SK-N-SH treated with all-trans-retinoic acid at 6 μM for 48 hours (cell line): ENCODE results near the gene RBM19.
A peak's percentile ranks its signal among the peaks of the same experiment; 100 is the strongest.

Experiments
- ATAC-seq: fragments of 200-7000 bp; cut with Tn5 transposase; 3 replicates; pipeline ENCODE4 v1.9.1; 2020; ENCODE audit warnings: mild to moderate bottlenecking, moderate library complexity
- ARNTL ChIP-seq: fragments of 450-650 bp; formaldehyde crosslinking; IDR thresholded peaks from 2 replicates; pipeline ENCODE4 v1.5.0; 2020; ENCODE audit warnings: low read depth, mild to moderate bottlenecking, moderate library complexity, borderline replicate concordance
- BACH2 ChIP-seq: fragments of 250-450 bp; sonication (Bioruptor Pico); IDR thresholded peaks from 2 replicates; pipeline ENCODE4 v1.9.0; 2021; ENCODE audit warnings: mild to moderate bottlenecking, borderline replicate concordance
- CREB5 ChIP-seq: fragments of 250-450 bp; sonication (Bioruptor Pico); IDR thresholded peaks from 2 replicates; pipeline ENCODE4 v1.5.1; 2020; ENCODE audit warnings: low read depth, mild to moderate bottlenecking, moderate library complexity
- ESRRG ChIP-seq: fragments of 250-450 bp; sonication (Bioruptor Pico); IDR thresholded peaks from 2 replicates; pipeline ENCODE4 v1.6.1; 2021; ENCODE audit warnings: mild to moderate bottlenecking
- GLIS3 ChIP-seq: fragments of 250-450 bp; sonication (Bioruptor Pico); IDR thresholded peaks from 2 replicates; pipeline ENCODE4 v1.5.0; 2020; ENCODE audit warnings: mild to moderate bottlenecking, moderate library complexity
- ISL1 ChIP-seq: fragments of 250-450 bp; sonication (Bioruptor Pico); IDR thresholded peaks from 2 replicates; pipeline ENCODE4 v2.1.2; 2022; ENCODE audit warnings: mild to moderate bottlenecking, moderate library complexity
- OSR1 ChIP-seq: fragments of 250-450 bp; sonication (Bioruptor Pico); IDR thresholded peaks from 2 replicates; pipeline ENCODE4 v1.8.0; 2022; ENCODE audit warnings: moderate library complexity, mild to moderate bottlenecking, inconsistent platforms
- PPARA ChIP-seq: fragments of 250-450 bp; sonication (Bioruptor Pico); IDR thresholded peaks from 2 replicates; pipeline ENCODE4 v1.5.0; 2020; ENCODE audit warnings: mild to moderate bottlenecking, borderline replicate concordance
- RARB ChIP-seq: fragments of 250-450 bp; sonication (Bioruptor Pico); IDR thresholded peaks from 2 replicates; pipeline ENCODE4 v1.8.0; 2021; ENCODE audit warnings: mild to moderate bottlenecking, moderate library complexity
- SNAI2 ChIP-seq: fragments of 250-450 bp; sonication (Bioruptor Pico); IDR thresholded peaks from 2 replicates; pipeline ENCODE4 v1.5.0; 2020; ENCODE audit warnings: mild to moderate bottlenecking, moderate library complexity
- TCF4 ChIP-seq: fragments of 250-450 bp; sonication (Bioruptor Pico); IDR thresholded peaks from 2 replicates; pipeline ENCODE4 v1.8.0; 2021; ENCODE audit warnings: mild to moderate bottlenecking, moderate library complexity, borderline replicate concordance
- ZC3H10 ChIP-seq: fragments of 250-450 bp; sonication (Bioruptor Pico); IDR thresholded peaks from 2 replicates; pipeline ENCODE4 v1.5.1; 2021; ENCODE audit warnings: mild to moderate bottlenecking, moderate library complexity
- ZFP3 ChIP-seq: fragments of 250-450 bp; sonication (Bioruptor Pico); IDR thresholded peaks from 2 replicates; pipeline ENCODE4 v1.5.0; 2020; ENCODE audit warnings: mild to moderate bottlenecking, moderate library complexity
- ZFP30 ChIP-seq: fragments of 450-650 bp; formaldehyde crosslinking; IDR thresholded peaks from 2 replicates; pipeline ENCODE4 v1.5.0; 2022; ENCODE audit warnings: mild to moderate bottlenecking, moderate library complexity
- ZNF565 ChIP-seq: fragments of 450-650 bp; formaldehyde crosslinking; conservative IDR thresholded peaks from 2 replicates; pipeline ENCODE4 v1.5.0; 2020; ENCODE audit warnings: low read depth, mild to moderate bottlenecking, moderate library complexity
- ZNF70 ChIP-seq: fragments of 450-650 bp; formaldehyde crosslinking; IDR thresholded peaks from 2 replicates; pipeline ENCODE4 v1.5.0; 2020; ENCODE audit warnings: mild to moderate bottlenecking, moderate library complexity
- ZNF8 ChIP-seq: fragments of 450-650 bp; formaldehyde crosslinking; IDR thresholded peaks from 2 replicates; pipeline ENCODE4 v1.5.0; 2020; ENCODE audit warnings: mild to moderate bottlenecking, moderate library complexity
- TF ChIP-seq, protein P1 (sequence below): fragments of 250-450 bp; sonication (Bioruptor Pico); IDR thresholded peaks from 2 replicates; pipeline ENCODE4 v1.8.0; 2020; ENCODE audit warnings: mild to moderate bottlenecking, moderate library complexity, borderline replicate concordance
- TF ChIP-seq, protein P2 (sequence below): fragments of 250-450 bp; sonication (Bioruptor Pico); IDR thresholded peaks from 2 replicates; pipeline ENCODE4 v1.5.0; 2020; ENCODE audit warnings: mild to moderate bottlenecking, moderate library complexity
- TF ChIP-seq, protein P3 (sequence below): fragments of 250-450 bp; sonication (Bioruptor Pico); IDR thresholded peaks from 2 replicates; pipeline ENCODE4 v1.5.1; 2021; ENCODE audit warnings: mild to moderate bottlenecking, moderate library complexity

RBM19 gene

DNA sequence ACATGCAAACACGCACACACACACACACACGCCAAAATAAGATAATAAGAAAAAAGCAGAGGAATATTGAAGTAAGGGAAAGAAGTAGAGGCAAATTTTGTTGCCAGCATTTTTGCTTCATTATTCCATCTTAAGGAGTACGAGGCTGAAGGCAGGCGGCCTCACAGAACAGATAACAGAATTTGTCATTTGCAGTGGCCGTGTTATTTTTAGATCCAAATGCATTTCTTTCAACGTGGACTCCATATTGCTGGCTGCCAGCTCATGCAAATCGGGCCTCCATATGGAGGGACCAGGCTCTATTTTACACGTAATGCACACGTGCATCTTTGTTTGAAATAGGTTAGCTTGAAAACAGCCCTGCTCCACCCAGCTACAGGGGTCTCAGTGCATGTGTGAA is 172.9 kb downstream of the RBM19 start:
- no peak for ATAC-seq
- TF ChIP-seq OSR1 (CRISPR knock-in tag) = no peak
- no peak for TF ChIP-seq GLIS3 (CRISPR knock-in tag)
- no peak for TF ChIP-seq RARB (CRISPR knock-in tag)
- TF ChIP-seq ZC3H10 (CRISPR knock-in tag) = no peak
- TF ChIP-seq BACH2 (CRISPR knock-in tag) = no peak
- TF ChIP-seq, protein P1, sequence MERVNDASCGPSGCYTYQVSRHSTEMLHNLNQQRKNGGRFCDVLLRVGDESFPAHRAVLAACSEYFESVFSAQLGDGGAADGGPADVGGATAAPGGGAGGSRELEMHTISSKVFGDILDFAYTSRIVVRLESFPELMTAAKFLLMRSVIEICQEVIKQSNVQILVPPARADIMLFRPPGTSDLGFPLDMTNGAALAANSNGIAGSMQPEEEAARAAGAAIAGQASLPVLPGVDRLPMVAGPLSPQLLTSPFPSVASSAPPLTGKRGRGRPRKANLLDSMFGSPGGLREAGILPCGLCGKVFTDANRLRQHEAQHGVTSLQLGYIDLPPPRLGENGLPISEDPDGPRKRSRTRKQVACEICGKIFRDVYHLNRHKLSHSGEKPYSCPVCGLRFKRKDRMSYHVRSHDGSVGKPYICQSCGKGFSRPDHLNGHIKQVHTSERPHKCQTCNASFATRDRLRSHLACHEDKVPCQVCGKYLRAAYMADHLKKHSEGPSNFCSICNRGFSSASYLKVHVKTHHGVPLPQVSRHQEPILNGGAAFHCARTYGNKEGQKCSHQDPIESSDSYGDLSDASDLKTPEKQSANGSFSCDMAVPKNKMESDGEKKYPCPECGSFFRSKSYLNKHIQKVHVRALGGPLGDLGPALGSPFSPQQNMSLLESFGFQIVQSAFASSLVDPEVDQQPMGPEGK = no peak
- no peak for TF ChIP-seq ZNF8
- TF ChIP-seq ZNF70 (CRISPR knock-in tag) = no peak
- TF ChIP-seq ESRRG (CRISPR knock-in tag) = no peak
- no peak for TF ChIP-seq ARNTL
- no peak for TF ChIP-seq CREB5 (CRISPR knock-in tag)
- no peak for TF ChIP-seq ZFP30 (CRISPR knock-in tag)

DNA sequence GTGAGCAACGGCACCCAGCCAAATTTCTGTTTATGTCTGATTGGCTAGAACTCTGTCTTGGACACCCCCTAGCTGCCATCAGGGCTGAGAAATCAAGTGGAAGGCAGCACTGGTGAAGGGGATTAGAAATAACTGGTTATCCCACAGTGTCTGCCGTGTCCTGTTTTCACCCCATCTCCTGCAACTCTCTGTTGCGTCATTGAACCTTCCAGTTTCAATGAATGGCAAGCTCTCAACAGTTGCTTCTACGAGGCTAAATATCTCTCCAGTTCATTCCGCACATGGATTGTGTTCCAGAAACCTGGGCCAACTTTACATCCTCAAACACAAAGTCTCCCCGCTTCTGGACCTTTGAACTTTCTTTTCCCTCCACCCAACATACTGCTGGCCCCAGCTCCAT is 173.7 kb downstream of the RBM19 start:
- no peak for ATAC-seq
- TF ChIP-seq, protein P2, sequence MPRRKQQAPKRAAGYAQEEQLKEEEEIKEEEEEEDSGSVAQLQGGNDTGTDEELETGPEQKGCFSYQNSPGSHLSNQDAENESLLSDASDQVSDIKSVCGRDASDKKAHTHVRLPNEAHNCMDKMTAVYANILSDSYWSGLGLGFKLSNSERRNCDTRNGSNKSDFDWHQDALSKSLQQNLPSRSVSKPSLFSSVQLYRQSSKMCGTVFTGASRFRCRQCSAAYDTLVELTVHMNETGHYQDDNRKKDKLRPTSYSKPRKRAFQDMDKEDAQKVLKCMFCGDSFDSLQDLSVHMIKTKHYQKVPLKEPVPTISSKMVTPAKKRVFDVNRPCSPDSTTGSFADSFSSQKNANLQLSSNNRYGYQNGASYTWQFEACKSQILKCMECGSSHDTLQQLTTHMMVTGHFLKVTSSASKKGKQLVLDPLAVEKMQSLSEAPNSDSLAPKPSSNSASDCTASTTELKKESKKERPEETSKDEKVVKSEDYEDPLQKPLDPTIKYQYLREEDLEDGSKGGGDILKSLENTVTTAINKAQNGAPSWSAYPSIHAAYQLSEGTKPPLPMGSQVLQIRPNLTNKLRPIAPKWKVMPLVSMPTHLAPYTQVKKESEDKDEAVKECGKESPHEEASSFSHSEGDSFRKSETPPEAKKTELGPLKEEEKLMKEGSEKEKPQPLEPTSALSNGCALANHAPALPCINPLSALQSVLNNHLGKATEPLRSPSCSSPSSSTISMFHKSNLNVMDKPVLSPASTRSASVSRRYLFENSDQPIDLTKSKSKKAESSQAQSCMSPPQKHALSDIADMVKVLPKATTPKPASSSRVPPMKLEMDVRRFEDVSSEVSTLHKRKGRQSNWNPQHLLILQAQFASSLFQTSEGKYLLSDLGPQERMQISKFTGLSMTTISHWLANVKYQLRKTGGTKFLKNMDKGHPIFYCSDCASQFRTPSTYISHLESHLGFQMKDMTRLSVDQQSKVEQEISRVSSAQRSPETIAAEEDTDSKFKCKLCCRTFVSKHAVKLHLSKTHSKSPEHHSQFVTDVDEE (CRISPR knock-in tag) = no peak
- TF ChIP-seq PPARA (CRISPR knock-in tag) (no peak), ZNF8 (no peak), ZC3H10 (CRISPR knock-in tag) (no peak), OSR1 (CRISPR knock-in tag) (no peak), ZFP3 (no peak), ARNTL (no peak), ZFP30 (CRISPR knock-in tag) (no peak), CREB5 (CRISPR knock-in tag) (no peak), SNAI2 (CRISPR knock-in tag) (no peak), ESRRG (CRISPR knock-in tag) (no peak)
- TF ChIP-seq, protein P3, sequence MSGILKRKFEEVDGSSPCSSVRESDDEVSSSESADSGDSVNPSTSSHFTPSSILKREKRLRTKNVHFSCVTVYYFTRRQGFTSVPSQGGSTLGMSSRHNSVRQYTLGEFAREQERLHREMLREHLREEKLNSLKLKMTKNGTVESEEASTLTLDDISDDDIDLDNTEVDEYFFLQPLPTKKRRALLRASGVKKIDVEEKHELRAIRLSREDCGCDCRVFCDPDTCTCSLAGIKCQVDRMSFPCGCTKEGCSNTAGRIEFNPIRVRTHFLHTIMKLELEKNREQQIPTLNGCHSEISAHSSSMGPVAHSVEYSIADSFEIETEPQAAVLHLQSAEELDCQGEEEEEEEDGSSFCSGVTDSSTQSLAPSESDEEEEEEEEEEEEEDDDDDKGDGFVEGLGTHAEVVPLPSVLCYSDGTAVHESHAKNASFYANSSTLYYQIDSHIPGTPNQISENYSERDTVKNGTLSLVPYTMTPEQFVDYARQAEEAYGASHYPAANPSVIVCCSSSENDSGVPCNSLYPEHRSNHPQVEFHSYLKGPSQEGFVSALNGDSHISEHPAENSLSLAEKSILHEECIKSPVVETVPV (CRISPR knock-in tag) = no peak

DNA sequence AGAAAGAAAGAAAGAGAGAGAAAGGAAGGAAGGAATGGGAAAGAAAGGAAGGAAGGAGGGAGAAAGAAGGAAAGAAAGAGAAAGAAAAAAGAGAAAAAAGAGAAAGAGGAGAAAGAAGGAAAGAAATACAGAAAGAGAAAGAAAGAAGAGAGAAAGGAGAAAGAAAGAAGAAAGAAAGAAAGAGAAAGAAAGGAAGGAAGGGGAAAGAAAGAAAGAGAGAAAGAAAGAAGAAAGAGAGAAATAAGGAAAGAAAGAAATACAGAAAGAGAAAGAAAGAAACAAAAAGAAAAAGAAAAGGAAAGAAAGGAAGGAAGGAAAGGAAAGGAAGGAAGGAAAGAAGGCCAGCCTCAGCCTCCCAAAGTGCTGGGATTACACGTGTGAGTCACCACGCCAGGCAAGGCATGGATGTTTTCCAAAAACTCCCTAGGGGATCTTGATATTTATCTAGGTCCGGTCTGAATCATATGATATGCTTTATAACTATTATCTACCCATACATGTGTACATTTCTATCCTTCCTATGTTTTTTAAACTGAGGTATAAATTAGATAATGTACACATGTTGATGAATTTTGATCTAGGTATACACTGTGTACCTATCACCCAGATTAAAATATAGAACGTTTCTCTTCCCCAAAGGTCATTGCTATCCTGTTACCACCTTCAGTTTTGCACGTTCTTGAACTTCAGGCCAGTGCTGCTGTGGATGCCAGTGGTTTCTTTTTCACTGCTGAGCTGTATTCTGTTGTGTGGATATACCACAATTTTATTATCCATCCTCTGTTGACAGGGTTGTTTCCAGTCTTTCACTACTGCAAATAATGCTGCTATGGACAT is 177.9 kb downstream of the RBM19 start:
- ATAC-seq = no peak; the same call in 2 of the 3 replicates
- TF ChIP-seq SNAI2 (CRISPR knock-in tag) (no peak), ZNF8 (peak; percentile 81)

DNA sequence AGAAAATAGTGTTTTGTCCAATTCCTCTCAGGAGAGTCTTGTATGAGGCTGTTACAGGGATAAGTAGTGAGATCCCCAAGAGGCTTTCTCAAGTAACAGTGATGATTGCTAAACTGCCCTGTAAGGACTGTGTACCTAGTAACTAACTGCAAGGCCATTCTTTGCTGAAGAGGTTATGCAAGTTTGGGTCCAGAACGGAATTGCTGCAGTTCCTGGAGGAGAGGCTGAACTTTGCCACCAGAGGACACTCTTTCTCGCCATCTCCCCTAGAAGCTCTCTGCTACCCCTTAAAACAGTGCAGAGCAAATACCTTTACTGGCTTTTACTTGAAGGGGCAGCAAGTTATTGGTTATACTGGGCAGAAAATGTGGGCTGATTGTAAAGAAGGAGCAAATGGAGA is 180.0 kb downstream of the RBM19 start:
- no peak for ATAC-seq
- TF ChIP-seq ARNTL (no peak), ZNF565 (CRISPR knock-in tag) (no peak), ISL1 (no peak), TCF4 (no peak), ESRRG (CRISPR knock-in tag) (no peak), ZNF8 (no peak)
- TF ChIP-seq, protein P1 = no peak
- TF ChIP-seq, protein P2 (CRISPR knock-in tag) = no peak
